Activated naive CD8-positive, alpha-beta T cell treated with anti-CD3 and anti-CD28 coated beads, Interleukin-2, amount 50 U/mL, for 16 hours (primary cell): ENCODE measurements around the gene ARAP1.

Experiments used
- DNase-seq: peaks from one replicate; pipeline ENCODE4 v3.0.0-alpha.2; 2020; ENCODE audit warnings: low read depth, low spot score

Gene ARAP1

DNA sequence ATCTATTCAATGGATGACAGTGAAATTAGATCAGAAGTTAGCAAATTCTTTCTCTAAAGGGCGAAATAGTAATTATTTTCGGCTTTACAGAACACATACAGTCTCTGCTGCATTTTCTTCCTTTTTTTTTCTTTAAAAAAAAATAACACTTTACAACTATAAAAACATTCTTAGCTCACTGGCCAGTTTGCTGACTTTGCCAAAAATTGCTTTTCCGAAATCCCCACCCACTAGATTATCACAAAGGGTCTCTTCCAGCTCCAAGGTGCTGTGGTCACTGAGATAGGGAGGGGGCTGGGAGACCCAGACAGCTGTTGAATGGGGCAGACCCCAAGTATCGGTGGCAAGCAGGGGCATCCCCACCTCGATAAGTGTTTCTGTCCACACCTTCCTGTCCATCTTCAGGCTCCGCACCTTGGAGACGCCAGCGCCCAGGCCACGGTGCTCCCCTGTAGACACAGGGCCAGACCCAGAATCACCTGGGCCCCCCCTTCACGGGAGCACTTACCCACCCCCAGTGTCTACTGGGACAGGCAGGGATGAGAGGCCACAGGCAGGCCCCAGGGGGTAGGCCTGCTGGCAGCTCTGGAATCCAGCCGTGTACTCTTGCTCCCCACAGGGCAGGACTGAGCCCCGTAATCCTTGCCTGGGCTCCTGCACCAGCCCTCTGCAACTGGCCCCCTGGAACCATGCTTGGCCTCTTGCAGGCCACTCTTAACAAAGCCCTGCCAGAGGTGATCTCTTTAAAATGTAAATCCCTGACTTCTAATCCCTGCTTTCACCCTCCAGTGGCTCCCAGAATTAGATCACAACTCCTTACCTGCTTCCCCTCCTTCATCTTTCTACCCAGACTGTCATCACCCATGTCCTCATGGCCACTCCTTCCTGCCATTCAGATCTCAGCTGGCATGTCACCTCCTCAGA is 46.5 kb downstream of the ARAP1 start:
- no peak for DNase-seq

DNA sequence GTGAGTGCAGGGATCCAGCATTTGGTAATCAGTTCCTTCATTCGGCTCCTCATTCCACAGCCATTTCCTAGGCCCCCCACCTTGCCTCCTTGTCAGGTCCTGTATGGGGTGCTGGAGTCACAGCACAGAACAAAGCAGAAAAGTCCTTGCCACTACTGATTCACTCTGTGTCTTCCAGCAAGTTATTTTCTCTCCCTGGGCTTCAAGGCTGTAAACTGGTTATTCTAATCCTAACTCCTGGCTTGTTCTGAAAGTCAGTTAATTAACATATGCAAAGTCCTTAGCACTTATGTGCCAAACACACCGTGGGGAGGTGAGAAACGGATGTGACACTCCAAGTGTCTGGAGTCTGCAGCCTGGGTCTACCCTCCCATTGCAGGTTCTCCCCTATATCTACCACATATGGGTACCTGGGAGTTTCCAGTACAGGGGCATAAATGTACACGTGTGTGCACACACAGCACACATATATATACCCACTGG is 47.4 kb downstream of the ARAP1 start:
- no peak for DNase-seq

DNA sequence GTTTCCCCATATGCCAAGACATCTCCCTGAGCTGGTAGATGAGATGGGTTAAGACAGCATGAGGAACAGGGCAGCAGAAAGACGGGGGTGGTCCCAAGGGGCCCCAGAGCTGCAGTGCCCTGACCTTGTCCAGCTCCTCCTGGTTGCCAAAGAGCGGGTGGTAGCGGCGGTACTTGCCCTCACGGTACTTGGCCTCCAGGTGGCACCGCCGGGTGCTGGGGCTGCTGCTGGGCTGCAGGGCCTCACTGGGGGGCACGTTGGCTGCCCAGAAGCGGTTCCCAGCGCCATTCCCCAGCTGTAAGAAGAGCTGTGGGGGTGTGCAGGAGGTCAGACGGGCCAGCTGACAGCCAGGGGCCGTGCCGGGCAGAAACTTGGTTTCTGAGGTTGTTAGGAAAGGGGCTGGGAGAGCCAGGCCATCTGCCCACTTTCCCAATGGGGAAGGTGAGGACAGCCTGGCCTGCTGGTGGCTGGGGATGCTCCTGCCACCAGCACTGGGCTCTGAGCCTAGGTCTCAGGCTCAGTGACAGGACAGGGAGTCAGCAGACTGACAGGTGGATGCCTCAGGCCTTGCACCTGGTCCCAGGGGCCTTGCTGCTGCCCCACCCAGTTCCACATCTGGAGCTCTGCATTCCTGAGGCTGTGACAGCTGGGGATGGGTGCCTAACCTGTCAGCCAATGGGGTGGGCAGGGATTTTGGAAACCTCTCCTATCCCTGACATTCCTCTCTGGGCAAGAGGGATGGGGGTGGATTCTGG is 48.0 kb downstream of the ARAP1 start:
- DNase-seq = no peak

DNA sequence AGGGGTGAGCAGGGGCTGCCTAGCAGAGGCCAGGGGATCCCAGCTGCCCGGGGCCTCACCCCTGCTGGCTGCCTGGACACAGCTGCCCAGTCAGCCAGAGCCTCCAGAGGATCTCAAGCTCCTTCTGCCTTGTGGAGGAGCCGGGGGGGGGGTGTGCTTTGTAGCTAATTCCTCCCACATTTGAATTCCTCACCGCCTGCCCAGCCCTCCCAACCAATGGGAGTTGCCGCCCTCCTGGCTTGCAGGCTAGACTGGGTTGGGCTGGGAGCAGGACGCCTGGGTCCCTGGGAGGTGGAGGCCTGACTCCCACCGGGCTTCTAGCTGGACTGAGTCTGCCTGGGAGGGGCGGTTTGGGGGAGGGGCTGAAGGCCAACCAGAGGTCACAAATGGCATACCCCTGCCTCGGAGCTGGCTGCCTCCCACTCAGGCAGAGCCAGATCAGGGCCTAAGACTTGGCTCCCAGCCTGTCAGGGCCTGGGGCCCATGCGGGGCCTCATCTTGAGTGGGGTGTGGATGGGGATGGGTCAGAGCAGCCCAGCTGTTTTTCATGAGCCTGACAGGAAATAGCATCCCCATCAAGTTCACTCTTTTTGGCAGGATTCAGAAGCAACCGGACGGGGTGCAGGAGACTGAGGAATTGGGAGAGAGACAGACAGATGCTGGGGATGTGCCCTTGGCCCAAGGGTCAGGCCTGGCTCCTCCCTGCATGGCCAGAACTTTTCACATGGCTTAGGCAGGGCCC is 48.8 kb downstream of the ARAP1 start:
- no peak for DNase-seq

DNA sequence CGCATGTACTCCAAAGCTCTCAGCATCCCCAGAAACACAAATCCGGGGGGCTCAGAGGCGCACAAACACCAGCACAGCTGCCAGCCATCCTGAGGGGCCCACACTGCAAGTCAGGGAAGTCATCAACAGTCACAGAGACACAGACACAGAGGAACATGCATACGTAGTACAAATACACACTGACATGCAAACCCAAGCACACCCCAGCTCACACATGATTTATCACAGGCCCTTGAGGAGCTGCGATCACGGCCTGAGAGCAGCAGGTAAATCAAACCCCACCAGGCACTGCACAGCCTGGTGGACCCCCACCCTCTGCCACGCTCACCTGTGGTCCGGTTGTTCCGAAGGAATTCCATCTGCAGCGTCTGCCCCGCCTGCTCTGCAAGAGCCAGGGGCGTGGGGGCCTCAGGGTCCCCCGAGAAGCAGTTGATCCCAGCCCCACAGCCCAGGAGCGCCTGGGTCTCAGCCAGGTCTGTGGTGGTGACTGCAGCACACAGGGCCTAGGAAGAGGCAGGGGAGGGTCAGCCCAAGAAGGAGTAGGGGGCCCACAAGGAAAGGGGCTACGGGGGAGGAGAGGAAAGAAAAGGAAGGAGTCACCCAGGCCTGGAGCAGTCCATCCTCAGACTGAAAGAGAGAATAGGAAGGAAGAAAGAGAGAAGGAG is 49.5 kb downstream of the ARAP1 start:
- no peak for DNase-seq

DNA sequence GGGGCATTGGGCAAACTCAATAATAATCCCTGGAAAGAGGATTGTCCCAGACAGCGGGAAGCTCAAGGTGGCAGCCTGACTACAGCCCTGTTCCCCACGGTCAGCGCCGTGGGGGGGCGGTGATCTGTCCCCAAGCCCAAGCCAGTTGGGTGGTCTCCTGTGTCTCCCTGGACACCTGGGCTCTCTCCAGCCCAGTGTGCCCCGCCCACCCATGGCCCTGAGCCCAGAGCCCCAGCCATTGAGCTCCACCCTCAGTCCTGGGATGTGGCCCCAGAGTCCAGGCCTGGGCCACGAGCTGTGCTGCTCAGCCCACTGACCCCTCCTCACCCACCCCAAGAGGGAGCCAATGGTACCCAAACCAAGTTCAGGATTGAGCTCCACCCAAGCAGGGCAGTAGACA is 50.1 kb downstream of the ARAP1 start:
- no peak for DNase-seq

DNA sequence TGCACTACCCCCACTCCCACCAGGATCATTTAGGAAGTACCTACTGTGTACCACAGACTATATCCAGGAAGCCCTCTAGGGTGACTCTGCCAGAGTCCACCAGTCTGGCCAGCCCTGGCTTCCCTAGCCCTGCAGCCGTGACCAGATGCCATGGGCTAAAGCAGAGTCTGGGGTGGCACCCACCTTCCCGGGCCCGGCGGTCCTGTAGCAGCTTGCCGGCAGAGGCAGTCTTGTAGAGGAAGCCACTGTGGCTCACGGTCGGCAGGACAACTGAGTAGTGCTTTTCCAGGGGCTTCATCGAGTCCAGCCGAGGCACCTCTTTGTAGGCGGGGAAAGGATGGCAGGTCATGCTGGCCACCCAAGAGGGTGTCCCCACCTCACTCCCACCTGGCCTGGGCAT is 50.7 kb downstream of the ARAP1 start:
- no peak for DNase-seq

DNA sequence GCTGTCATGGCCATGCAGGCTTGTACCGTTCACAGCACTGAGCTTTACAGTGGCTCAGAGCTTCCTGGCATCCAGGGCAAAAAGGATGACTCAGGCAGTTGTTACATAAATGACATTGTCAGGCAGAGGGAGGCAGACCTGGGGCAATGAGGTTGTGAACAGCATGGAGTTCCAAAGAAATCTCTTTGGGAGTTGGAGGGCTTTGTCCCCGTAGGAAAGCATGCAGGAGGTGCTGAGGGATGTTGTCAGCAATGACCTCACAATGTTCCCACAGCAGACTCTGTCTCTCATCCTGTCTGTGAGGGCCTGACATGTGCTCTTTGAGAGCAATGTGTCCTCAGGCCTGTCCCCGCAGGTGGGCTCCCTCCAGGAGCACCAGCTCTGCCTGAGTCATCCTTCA is 52.1 kb downstream of the ARAP1 start:
- no peak for DNase-seq

DNA sequence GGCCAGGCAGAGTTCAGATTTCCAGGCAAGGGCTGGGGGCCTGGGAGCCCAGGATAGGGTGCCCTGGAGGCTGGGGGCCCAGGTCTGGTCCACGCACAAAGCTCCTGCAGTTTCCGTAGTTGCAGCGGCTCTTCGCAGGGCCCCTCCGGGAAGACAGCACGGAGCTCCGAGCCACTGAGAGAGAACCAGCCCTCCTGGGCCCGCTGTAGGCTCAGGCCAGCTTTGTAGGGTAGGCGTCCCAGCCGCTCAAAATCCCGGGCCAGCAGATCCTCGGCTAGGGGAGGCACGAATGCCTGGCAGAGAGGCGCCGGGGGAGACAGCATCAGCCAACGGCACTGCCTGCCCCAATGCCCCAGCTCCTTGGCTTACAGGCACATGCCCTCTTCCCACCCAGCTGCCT is 54.4 kb downstream of the ARAP1 start:
- no peak for DNase-seq

DNA sequence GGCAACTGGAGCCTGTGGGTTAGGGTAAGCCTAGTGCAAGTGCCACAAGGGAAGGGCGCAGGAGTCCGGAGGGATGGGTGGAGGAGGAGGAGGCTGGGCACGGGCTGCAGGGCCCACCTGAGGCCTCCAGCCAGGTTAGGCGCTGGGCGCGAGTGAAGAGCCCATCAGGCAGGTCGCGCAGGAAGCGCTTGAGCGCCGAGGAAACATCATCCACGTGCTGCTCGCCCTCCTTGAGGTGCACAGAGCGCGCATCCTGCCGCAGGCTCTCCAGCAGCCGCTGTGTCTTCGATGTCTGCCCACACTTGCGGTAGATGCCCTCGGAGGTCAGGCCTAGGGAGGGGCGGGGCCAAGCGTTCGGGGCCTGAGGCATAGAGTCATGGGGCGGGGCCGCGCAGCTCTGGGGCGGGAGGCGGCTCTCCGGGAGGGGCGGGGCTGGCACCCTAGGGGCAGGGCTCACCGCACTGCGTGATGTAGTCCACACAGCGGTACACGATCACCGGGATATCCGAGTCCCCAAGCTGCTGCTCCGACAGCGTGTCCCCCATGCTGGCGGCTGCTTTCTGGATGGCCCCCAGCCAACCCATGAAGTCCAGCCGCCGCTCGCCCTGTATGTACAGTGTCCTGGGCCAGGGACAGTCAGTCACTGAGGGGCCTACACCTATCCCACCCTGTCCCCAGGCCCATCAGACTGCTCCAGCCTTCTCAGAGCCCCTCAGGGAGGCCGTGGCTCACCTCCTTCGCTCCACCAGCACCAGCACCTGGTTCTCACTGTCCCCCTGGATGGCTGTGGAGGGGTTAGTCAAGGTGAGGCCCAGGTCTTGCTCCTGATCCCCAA is 55.1 kb downstream of the ARAP1 start:
- DNase-seq = no peak

DNA sequence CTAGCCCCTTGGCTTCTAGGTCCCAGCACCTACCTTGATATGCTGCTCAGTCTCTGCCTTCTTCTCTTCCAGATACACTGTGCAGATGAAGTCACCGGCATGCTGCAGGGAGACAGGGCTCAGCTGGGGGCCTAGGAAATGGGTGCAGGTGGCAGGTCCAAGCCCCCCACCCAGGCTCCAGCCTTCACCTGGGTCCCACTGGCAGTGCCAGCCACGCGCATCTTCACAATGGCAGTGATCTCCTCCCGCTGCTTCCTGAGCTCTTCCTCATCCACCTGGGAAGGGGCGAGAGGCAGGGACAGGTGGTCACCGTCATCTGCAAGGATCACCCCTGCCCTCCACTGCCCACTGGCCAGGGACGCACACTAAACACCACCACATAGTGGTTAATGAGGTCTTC is 56.9 kb downstream of the ARAP1 start:
- DNase-seq = no peak

DNA sequence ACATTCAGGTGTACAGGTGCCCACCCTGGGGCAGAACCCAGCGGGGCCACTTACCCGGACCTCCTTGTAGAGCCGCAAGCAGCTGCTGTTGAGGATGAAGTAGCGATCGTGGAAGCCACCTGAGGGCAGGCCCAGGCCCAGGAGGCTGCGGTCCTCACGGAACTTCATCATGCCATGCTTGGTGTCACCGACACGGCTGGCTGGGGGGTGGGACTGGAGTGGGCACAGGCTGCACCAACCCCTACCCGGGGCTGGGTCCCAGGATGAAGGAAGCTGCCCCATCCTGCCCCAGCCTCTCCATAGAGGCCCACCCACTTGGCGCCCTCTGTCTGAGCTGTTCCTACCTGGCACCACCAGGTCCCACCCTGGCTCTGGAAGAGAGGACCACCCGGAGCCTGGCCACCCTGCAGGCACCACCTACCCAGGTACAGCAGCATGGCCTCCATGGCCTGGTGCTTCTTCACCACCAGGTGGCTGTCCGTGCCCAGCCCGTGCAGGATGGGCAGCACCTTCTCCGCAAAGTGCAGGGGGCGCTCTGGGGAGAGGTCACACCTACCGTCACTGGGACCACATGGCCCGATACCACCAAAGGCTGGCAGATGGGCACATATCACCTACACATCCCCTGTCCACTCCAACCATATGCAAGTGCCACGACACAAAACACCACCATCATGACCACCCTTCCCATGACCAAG is 58.8 kb downstream of the ARAP1 start:
- no peak for DNase-seq

DNA sequence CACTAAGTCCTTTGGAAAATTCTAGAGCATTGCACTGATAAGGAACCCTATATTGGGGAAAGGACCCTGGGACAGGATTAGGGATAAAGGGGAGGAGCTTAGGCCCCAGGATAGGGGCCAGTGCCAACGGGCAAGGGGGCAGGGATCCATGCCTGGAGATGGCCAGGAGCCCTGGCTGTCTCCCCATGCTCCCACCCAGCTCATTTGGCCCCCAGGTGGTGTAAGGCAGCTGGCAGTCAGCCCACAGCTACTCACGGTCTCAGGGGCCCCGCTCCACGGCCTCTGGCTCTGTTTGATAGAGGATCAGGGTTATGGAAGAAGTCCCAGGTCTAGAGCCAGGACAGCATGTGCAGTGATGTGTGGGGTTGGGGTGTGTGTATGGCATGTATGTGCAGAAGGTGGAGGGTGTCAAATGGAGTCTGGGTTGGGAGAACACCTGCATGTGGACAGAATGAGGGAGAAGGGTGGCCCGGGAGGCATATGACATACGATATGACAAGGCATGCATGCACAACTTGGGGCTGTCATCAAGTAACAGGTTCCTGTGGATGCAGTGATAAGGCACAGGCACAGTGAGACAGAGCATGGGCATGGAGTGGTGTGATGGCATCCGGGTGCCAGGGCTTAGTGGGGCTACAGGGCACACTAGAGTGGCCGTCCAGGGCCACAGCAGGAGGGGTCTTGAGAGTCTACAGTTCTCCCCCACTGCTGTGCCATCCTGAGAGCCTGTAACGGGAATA is 59.5 kb downstream of the ARAP1 start:
- no peak for DNase-seq

DNA sequence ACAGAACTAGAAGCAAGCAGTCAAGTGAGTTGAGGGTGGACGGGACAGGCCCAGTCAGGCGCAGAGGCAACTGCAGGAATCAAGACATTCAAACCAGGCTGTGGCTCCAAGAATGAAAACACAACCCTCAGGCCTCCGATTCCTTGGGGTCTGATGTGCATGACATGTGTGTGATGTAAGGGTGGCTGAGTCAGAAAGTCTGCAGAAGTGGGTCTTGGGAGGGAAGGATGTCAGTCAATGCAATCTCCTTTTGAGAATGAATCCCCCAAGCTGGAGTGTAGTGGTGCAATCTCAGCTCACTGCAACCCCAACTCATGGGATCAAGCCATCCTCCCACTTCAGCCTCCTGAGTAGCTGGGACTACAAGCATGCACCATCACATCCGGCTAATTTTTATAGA is 62.0 kb downstream of the ARAP1 start:
- no peak for DNase-seq

DNA sequence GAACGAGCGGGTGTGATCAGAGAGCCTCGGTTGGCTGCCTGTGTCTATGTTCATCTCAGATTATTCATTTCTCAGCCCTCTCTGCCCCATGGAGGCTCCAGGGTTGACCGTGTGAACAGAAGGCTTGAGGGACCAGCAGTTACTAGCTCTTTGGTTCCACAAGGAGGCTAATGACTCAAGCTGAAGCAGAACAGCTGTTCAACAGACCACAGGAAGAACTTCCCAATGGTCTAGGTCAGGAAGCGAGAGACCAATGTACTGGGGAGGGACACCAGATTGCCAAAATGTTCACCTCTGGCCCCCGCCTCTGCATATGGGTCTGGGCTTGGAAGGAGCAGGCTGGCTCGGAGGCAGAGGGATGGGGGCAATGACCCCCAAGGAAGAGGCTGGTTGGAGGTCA is 63.3 kb downstream of the ARAP1 start:
- no peak for DNase-seq

DNA sequence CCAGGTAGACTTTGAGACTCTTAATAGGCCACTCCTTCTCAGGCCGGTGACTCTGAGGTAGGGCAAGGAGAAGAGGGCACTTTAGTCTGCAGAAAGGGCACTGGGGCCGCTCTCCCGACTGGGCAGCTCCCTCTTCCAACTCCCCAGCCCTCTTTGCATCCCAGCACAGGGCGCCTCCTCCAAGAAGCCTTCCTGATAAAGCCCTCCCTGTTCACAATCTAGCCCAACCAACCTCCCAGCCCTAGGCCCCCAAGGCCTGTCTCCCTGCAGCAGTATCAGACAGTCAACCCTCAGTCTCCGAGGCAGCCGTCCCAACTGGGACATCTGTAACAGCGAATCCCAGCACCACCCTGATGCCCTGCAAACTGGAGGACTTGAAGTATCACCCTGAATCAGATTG is 63.7 kb downstream of the ARAP1 start:
- DNase-seq = no peak

DNA sequence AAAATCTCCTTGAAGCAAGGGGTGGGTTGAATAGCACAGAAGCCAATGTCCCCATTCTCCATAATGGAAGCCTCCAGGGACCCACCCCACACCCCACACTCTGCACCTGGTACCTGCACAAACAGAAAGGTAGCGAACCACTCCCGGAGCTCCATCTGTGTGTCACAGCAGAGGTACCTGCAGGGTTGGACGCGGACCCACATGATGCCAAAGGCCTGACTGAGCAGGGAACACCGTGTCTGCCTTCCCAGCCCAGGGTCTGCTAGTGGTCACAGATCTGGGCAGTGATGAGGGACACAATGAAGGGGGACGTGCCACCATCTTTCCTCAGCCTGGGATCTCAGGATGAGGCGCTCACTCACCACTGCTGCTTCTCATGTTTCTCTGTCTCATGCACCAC is 64.9 kb downstream of the ARAP1 start:
- no peak for DNase-seq

DNA sequence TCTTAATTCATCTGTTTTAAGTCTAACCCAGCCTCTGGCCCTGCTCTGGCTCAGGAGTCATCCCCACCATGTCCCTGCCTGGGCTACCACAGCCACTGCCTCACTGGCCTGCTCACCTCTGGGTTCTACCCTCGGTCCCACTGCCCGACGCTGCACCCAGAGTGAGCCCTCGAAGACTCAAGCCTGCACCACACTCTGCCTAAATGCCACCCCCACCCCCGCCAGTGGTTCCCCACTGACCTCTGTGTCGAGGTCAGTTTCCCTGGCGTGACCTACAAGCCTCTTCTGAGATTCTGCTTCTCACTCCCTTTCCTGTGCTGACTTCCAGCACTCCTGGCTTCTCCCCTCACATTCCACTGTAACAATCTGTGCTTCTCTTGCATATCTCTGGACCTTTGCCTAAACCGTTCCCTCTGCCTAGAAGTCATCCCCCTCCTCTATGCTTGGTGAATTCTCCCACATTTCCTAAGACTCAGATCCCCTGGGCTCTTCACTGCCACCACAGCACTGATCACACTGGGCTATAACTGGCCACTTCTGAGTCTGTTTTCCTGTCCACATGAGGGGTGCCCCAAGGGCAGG is 65.5 kb downstream of the ARAP1 start:
- no peak for DNase-seq
